Uterus (tissue), 2 donors: ENCODE measurements around the gene PIGP.

Source experiments
- POLR2A ChIP-seq, 2 donors: fragments of 450-650 bp; IDR thresholded peaks; one replicate each; pipeline ENCODE4 v1.6.1; 2016; ENCODE audit warnings: antibody characterized with exemption in 2 of 2, mild to moderate bottlenecking in 1 of 2, moderate library complexity in 1 of 2
- TF ChIP-seq, protein P1 (sequence below), 4 experiments: fragments of 200-600 bp in 2 of 4; fragments of 450-650 bp in 2 of 4; sonication (generic) in 2 of 4; IDR thresholded peaks; one replicate each; pipeline ENCODE4 v1.5.1; 2016 to 2019; ENCODE audit warnings: antibody characterized with exemption in 4 of 4, mild to moderate bottlenecking in 2 of 4, moderate library complexity in 1 of 4

- TF ChIP-seq, protein P1, sequence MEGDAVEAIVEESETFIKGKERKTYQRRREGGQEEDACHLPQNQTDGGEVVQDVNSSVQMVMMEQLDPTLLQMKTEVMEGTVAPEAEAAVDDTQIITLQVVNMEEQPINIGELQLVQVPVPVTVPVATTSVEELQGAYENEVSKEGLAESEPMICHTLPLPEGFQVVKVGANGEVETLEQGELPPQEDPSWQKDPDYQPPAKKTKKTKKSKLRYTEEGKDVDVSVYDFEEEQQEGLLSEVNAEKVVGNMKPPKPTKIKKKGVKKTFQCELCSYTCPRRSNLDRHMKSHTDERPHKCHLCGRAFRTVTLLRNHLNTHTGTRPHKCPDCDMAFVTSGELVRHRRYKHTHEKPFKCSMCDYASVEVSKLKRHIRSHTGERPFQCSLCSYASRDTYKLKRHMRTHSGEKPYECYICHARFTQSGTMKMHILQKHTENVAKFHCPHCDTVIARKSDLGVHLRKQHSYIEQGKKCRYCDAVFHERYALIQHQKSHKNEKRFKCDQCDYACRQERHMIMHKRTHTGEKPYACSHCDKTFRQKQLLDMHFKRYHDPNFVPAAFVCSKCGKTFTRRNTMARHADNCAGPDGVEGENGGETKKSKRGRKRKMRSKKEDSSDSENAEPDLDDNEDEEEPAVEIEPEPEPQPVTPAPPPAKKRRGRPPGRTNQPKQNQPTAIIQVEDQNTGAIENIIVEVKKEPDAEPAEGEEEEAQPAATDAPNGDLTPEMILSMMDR (IDR thresholded peaks at IDR 0.05): no peak
- no peak for TF ChIP-seq POLR2A (IDR thresholded peaks at IDR 0.05)
Measured at GRCh38 chr21:37077403-37077802, 4.5 kb upstream of the PIGP start.
